HG03432 (cell line): ENCODE results near the gene YIPF2.

ENCODE experiments used
- ATAC-seq: cut with Tn5 transposase; IDR thresholded peaks from one replicate; pipeline ENCODE4 v1.9.1; 2021; ENCODE audit warnings: mild to moderate bottlenecking, moderate library complexity; ENCODE audit not compliant: unreplicated experiment

The YIPF2 gene

GRCh38 chr19:10911579-10912363, 16.7 kb downstream of the YIPF2 start:
- no peak for ATAC-seq

GRCh38 chr19:10908380-10908960, 20.0 kb downstream of the YIPF2 start:
- ATAC-seq: no peak

DNA sequence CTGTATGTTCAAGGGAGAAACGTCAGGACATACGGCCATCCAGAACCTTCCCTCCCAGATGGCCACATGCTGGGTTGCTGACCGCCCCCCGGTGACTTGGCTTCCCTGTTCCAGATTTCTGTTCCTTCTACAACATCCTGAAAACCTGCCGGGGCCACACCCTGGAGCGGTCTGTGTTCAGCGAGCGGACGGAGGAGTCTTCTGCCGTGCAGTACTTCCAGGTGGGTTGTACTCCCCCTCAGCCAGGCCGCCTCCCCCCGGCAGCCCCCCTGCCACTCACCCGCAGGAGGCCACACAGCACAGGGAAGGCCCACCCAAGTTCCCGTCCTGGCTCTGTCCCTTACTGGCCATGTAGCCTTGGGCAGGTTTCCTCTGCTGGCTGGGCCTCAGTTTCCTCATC, 20.5 kb downstream of the YIPF2 start:
- no peak for ATAC-seq

DNA sequence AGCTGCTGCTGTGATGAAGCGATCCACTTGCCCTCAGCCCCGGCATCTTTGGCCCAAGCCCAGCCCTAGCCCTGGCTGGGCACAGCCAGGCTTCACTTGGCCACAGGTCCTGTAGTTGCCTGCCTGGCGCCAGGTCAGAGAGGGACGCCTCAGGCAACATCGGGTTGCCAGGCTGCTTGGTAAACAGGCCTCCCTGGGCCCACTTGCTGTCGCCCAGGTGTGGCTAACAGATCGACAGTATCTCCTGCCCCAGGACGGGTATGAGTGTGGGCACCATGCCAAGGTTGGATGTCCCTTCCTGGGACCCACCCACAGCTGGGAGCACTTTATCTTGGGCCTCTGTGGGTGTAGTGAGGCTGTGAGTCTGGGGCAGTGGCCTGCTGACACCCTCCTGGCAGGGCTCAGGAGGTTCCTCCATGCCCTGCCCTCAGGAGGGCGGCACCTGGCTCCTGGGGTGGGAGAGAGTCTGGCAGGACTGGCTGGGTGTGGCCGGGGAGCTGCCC, 29.2 kb downstream of the YIPF2 start:
- ATAC-seq: no peak

DNA sequence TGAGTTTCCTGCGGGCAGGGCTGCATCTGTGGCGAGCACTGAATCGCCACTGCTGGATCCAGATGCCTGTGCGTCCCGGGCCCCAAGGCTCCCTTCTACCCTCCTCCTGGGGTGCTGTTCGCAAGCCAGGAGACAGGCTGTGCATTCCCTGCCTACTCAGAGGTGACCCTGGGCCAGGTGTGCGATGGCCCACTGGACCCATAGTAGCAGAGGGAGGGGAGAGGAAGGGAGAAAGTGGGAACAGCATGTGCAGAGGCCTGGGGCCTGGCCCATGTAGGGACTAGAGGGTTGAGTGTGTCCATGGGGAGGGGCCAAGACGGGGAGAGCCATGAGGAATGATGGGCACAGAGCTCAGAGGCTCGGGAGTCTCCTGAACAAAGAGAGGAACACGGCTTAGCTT, 29.8 kb downstream of the YIPF2 start:
- no peak for ATAC-seq

- ATAC-seq: no peak
Measured at GRCh38 chr19:10896851-10897526, 31.4 kb downstream of the YIPF2 start.

DNA sequence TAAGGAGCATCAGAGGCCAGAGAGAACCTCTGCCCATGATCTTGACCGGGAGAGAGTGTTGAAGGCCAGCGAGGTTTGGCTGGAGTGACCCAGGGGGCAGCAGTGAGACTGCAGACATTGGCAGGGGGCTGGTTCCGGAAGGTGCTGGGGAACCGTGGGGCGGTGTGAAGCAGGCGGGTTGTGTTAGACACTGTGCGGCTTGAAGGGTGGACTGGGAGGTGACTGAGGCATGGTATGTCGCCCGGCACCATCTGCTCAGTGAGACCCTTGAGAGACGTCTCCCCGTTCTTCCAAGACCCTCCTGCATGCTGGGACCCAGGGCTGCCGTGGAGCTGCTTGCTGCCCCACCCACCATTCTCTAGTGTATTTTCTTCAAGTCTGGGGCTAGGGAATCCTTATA, 32.5 kb downstream of the YIPF2 start:
- no peak for ATAC-seq

GRCh38 chr19:10895363-10895762, 33.1 kb downstream of the YIPF2 start:
- ATAC-seq: no peak

- no peak for ATAC-seq
Measured at GRCh38 chr19:10894911-10895213, 33.6 kb downstream of the YIPF2 start.

GRCh38 chr19:10892256-10892655, 36.2 kb downstream of the YIPF2 start:
- no peak for ATAC-seq

DNA sequence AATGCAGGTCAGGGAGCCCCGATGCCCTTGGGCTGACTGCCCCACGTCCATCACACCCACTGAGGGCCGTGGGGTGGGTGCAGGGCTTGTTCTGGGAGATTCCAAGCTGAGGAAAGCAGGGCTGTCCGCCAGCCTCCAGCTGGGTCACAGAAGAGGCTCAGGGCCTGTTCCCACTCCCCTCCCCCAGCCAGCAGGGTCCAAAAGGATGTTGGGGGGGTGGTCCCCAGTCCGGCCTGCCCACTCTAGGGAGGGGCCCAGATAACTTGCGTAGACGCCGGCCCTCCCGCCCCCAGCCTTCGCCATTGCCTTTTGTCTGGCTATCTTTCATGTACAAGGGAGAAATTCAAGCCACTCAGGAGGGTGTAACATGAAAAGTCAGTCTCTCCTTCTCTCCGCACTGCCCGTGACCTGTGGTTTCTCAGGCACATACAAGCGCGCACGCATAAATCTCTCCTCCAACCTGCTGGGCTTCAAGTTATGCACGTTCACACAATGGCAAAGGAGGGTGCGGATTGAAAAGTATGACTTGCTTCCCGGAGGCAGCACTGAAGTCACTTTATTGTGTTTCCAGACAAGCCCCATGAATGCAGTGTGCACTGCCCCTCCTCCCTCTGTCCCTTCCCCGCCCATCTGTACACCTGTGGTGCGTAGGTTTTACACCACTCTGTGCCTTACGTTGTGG, 36.9 kb downstream of the YIPF2 start:
- ATAC-seq: no peak

DNA sequence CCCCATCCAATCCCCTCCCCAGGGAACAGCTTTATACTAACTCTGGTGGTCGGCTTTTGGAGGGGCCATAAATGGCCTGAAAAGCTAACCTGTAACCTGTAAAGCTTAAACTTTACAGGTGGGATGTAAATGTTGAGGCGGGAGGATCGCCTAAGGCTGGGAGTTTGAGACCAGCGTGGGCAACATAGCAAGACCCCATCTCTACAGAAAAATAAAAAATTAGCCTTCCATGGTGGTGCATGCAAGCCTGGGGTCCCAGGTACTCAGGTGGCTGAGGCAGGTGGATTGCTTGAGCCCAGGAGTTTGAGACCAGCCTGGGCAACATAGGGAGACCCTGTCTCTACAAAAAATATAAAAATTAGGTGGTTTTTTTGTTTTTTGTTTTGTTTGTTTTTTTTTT, 38.6 kb downstream of the YIPF2 start:
- ATAC-seq: no peak

DNA sequence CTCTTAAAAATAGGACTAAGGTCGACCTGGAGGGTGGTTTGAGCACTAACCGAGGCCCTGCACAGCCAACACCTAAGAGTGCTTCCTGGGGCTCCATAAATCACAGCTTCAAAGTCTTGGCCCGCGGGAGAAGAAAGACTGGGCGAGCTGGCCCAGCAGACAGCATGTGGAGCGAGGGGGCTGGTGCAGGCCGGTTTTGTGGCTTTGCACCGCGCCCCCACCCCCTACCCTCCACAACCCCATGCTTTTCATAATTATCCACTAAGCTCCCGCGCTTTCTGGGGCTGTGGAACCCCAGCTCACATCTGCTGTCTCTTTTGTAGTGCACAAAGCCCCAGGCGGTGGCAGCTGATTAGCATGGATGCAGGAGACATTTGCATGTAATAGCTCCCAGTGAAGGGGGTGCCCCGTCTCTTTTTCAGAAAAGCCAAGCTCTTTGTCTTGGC, 40.0 kb downstream of the YIPF2 start:
- ATAC-seq: no peak

DNA sequence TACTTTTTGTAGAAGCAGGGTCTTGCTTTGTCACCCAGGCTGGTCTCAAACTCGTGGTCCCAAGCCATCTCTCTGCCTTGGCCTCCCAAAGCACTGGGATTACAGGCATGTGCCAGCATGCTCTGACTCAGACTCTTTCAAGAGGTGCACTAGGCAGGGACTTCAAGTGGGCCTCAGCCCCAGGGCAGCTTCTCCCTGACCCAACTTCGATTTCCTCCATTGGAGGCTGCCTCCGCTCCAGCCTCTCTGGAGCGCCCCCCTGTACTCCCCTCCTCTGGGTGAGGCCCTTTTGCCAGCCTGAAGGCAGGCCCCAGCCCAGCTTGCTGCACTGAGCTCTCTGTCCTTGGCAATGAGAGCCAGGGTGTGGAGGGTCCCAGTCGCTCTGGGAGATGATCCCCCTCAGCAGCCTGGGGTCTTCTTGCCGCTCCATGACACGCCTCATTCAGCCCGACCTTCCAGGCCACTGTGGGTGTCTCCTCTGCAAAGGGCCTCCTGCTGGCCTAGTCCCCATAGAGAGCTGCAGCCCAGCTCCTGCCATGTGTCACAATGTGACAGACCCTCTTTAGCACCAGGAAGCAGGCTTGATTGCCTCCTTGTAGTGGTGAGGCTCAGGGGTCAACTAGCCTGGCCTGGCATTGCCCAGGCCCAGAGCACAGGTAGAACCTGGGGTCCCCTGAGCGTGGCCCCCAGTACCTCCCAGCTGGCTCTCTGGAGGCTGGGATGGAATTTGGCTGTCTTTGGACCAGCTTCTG, 40.6 kb downstream of the YIPF2 start:
- ATAC-seq: no peak

DNA sequence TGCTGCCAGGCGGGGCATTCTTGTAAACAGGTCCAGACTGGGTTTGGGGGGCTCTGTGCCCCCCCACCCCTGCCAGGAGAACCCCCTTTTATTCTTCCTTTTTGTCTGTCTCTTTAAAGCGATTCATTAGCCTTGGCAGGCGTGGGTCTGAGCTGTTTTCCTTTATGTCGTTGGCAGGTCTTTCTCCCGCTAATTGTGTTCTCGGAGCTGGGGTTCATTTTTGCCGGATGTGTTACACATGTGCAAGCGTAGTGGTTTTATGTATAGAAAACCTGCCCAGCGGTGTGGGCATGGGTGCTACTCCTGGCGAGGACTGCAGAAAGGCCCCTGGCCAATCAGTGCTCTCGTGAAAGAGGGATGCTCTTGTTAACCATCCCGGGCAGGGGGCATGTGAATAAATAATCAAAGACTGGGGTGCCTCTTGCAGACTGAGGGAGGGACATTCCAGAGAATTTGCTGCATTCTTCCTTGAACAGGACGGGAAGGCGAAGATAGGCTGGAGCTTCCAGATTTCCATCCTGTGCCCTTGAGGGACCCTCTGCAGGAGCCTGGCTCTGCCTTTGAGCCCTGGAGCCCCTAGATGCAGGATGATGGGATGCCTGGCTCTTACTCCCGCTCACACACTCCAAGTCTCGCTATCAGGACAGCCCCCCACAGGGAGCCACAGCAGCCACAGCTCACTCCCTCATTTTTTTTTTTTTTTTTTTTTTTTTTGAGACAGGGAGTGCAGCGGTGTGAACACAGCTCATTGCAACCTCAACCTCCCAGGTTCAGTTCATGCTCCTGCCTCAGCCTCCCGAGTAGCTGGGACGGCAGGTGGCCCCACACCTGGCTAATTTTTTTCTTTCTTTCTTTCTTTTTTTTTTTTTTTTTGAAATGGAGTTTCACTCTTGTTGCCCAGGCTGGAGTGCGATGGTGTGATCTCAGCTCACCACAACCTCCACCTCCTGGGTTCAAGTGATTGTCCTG, 43.0 kb downstream of the YIPF2 start:
- no peak for ATAC-seq

- ATAC-seq: no peak
Measured at GRCh38 chr19:10884274-10884673, 44.2 kb downstream of the YIPF2 start.

DNA sequence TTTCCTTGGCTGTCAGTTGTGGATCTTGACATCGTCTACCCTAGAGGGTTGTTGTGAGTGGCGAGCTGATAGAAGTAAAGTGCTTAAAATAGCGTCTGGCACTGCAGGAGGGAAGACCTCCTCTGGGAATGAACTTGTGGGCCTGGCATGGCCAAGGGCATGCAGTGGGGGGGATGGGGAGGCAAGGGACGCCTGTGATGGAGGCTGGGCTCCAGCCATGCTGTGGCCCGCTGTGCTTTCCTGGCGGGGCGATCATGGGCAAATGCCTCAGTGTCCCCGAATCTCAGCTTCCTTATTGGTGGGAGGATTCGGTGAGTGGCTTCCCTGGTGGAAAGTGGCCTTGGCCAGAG, 46.4 kb downstream of the YIPF2 start:
- no peak for ATAC-seq

DNA sequence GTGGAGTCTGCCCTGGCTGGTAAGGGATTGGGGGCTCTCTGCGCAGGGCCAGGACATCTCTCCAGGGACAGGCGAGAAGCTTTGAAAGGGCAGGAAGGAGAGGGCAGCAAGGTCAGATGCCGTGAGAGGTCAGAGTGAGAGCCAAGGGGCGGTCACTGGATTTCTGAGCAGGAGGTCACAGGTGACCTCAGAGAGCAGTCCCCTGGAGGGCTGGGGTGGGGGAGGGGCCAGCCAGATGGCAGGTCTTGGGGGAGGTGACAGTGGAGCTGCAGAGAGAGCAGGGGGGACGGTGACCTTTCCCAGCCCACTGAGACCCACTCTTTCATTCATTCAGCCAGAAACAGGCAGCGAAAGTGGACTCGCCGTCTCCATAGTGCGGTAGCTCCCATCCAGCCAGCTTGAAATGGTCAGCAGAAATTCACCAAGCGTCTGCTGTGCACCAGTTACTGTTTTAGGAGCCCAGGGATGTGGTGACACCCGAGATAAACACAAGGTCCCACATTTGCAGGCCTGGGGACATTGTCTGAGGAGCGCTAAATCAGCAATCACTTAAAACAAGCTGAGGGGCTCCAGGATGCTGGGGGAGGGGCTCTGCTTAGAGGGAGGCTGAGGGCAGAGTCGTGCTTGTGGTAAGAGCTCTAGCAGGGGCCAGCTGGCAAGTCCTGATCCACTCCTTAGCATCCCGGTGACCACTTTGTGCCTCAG, 46.9 kb downstream of the YIPF2 start:
- ATAC-seq: no peak

- ATAC-seq: no peak
Measured at GRCh38 chr19:10878253-10878652, 50.2 kb downstream of the YIPF2 start.
